Pulmonary artery endothelial cell (primary cell): ENCODE measurements around the gene PRKN. TPM values are rescaled to one million over a fixed set of nuclear protein-coding genes. Genes with fewer than 3 reads are reported as not detected.

Experiments used
- DNase-seq: peaks from one replicate; pipeline ENCODE4 v3.0.0-alpha.2; 2011; ENCODE audit warnings: low read depth, low spot score
- total RNA-seq: library from RNA; depleted of rRNA; stranded (reverse); fragments of >200 nt; gene quantifications from 2 replicates; pipeline ENCODE4 v1.2.3, GENCODE V29; 2014

PRKN gene
- total RNA-seq, 1 donor from 2014 or later = 0.59 TPM

GRCh38 chr6:161744211-161745067, 983.1 kb downstream of the PRKN start:
- no peak for DNase-seq

GRCh38 chr6:161743509-161744178, 983.9 kb downstream of the PRKN start:
- no peak for DNase-seq

GRCh38 chr6:161740486-161740885, 987.1 kb downstream of the PRKN start:
- no peak for DNase-seq

GRCh38 chr6:161736781-161737292, 990.7 kb downstream of the PRKN start:
- no peak for DNase-seq

- DNase-seq = no peak
Measured at GRCh38 chr6:161736326-161736725, 991.2 kb downstream of the PRKN start.

- DNase-seq = no peak
Measured at GRCh38 chr6:161732594-161732993, 995.0 kb downstream of the PRKN start.

- DNase-seq = no peak
Measured at GRCh38 chr6:161727083-161727833, 1000.3 kb downstream of the PRKN start.

- no peak for DNase-seq
Measured at GRCh38 chr6:161722394-161722793, 1005.2 kb downstream of the PRKN start.

GRCh38 chr6:161721511-161721910, 1006.1 kb downstream of the PRKN start:
- no peak for DNase-seq

- DNase-seq = no peak
Measured at GRCh38 chr6:161716176-161716575, 1011.4 kb downstream of the PRKN start.

- DNase-seq = no peak
Measured at GRCh38 chr6:161711938-161712337, 1015.6 kb downstream of the PRKN start.

GRCh38 chr6:161711515-161711914, 1016.1 kb downstream of the PRKN start:
- no peak for DNase-seq

- DNase-seq = no peak
Measured at GRCh38 chr6:161710698-161711097, 1016.9 kb downstream of the PRKN start.

GRCh38 chr6:161701056-161701455, 1026.5 kb downstream of the PRKN start:
- DNase-seq = no peak

- DNase-seq = no peak
Measured at GRCh38 chr6:161696801-161697200, 1030.8 kb downstream of the PRKN start.

- DNase-seq = no peak
Measured at GRCh38 chr6:161694995-161695394, 1032.6 kb downstream of the PRKN start.

GRCh38 chr6:161686655-161687054, 1040.9 kb downstream of the PRKN start:
- no peak for DNase-seq

GRCh38 chr6:161684731-161685475, 1042.7 kb downstream of the PRKN start:
- no peak for DNase-seq

GRCh38 chr6:161683400-161683799, 1044.2 kb downstream of the PRKN start:
- DNase-seq = no peak

- no peak for DNase-seq
Measured at GRCh38 chr6:161682982-161683381, 1044.6 kb downstream of the PRKN start.

GRCh38 chr6:161679980-161680538, 1047.5 kb downstream of the PRKN start:
- DNase-seq = no peak
